ENCODE results near the gene GRIK2.

Gene GRIK2

GRCh38 chr6:101443315-101443714 is 49.8 kb downstream of the GRIK2 start:
- no peak for TF ChIP-seq ZFX (IDR thresholded peaks at IDR 0.05; ENCODE audit: borderline replicate concordance)
- TF ChIP-seq, protein P1, sequence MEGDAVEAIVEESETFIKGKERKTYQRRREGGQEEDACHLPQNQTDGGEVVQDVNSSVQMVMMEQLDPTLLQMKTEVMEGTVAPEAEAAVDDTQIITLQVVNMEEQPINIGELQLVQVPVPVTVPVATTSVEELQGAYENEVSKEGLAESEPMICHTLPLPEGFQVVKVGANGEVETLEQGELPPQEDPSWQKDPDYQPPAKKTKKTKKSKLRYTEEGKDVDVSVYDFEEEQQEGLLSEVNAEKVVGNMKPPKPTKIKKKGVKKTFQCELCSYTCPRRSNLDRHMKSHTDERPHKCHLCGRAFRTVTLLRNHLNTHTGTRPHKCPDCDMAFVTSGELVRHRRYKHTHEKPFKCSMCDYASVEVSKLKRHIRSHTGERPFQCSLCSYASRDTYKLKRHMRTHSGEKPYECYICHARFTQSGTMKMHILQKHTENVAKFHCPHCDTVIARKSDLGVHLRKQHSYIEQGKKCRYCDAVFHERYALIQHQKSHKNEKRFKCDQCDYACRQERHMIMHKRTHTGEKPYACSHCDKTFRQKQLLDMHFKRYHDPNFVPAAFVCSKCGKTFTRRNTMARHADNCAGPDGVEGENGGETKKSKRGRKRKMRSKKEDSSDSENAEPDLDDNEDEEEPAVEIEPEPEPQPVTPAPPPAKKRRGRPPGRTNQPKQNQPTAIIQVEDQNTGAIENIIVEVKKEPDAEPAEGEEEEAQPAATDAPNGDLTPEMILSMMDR (IDR thresholded peaks at IDR 0.05), result no peak
- H3K27ac ChIP-seq, result no peak overlapping the region

GRCh38 chr6:101444717-101445116 is 51.2 kb downstream of the GRIK2 start:
- TF ChIP-seq, protein P1 (IDR thresholded peaks at IDR 0.05), result no peak
- no peak for TF ChIP-seq ZFX (IDR thresholded peaks at IDR 0.05; ENCODE audit: borderline replicate concordance)
- no peak overlapping the region for H3K27ac ChIP-seq

DNA sequence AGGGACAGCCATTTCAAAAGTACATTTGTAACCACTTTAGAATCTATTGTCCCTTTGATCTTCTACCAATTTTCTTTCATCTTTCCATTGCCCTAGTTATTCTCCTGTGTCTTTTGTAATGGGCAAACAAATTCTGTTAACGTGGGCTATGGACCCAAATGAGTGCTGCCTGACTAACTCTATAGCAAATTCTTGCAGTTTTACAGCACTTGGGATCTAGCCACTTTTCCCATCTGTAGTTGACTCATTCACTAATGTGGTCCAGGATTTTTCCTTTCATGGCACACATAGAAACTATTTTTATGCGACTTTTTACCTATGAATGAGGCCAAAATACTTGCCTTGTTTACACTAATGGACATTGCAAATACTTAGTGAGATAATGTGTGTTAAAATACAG is 52.0 kb downstream of the GRIK2 start:
- TF ChIP-seq, protein P1 (IDR thresholded peaks at IDR 0.05), result no peak
- TF ChIP-seq ZFX (IDR thresholded peaks at IDR 0.05; ENCODE audit: borderline replicate concordance), result no peak
- H3K27ac ChIP-seq, result no peak overlapping the region

GRCh38 chr6:101450901-101451300 is 57.4 kb downstream of the GRIK2 start:
- no peak for TF ChIP-seq ZFX (IDR thresholded peaks at IDR 0.05; ENCODE audit: borderline replicate concordance)
- TF ChIP-seq, protein P1 (IDR thresholded peaks at IDR 0.05), result no peak
- no peak overlapping the region for H3K27ac ChIP-seq

- H3K27ac ChIP-seq, result no peak overlapping the region
- TF ChIP-seq, protein P1 (IDR thresholded peaks at IDR 0.05), result no peak
- TF ChIP-seq ZFX (IDR thresholded peaks at IDR 0.05; ENCODE audit: borderline replicate concordance), result no peak
These were observed 58.5 kb downstream of the GRIK2 start for GRCh38 chr6:101451981-101452380.

DNA sequence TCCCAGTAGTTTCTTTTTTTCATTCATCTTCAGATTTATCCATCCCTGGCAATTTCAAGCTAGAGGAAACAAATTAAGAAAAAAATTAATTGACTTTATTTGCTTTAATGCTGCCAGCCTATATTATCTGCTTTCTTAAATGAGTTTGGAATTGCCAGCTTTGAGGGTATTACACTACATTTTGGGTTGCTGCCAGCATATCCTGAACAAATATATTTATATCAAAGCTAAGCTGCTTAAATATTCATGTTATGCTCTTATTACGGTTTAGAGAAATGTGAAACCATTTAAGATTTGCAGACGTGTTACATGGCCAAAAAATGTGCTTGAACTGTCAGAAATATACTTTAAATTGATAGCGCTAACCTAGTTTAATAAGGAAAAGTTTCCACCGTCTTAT is 59.7 kb downstream of the GRIK2 start:
- TF ChIP-seq, protein P1 (IDR thresholded peaks at IDR 0.05), result no peak
- no peak for TF ChIP-seq ZFX (IDR thresholded peaks at IDR 0.05; ENCODE audit: borderline replicate concordance)
- H3K27ac ChIP-seq, result no peak overlapping the region

DNA sequence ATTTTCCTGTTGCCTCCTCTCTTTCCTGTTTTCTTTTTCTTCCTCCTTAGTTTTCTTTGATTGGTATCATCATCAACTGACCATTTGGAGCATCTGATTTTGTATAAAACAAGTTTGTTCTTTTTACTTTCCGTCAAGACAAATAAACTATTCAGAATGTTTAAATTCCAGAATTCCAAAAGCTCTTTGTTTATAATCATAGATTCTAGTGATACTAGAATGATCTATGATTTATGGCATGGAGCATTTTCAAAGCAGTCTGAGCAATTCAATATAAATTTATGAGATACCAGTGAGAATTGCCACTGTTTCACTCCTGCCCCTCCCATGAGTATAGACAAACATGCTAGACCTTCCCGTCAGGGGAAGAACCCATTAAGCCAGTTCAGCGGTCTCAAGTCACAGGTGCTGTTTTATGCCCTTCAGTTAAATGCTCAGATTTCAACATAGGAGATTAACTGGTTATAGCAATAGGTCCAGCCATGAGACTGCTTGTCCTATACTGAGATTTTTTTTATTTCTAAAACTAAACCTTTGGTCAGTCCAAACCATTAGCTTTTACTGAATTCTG is 60.7 kb downstream of the GRIK2 start:
- TF ChIP-seq ZFX (IDR thresholded peaks at IDR 0.05; ENCODE audit: borderline replicate concordance), result no peak
- TF ChIP-seq, protein P1 (IDR thresholded peaks at IDR 0.05), result no peak
- no peak overlapping the region for H3K27ac ChIP-seq
